ENCODE data around the gene SERP1.

The SERP1 gene

GRCh38 chr3:150546226-150547044, at the start of gene SERP1, which contains the start of gene EIF2A:
TSS of gene SERP1 (minus strand) at chr3:150546496. CDS start at chr3:150546135, 361 bp downstream.
TSS of gene EIF2A (plus strand) at chr3:150546787. CDS start at chr3:150546803, 16 bp downstream.
- DNase-seq (ENCODE audit: extremely low spot score) = peak; percentile 94
- peak; percentile 76 for TF ChIP-seq ELF4 (IDR thresholded peaks at IDR 0.05)
- no peak for TF ChIP-seq LEF1 (IDR thresholded peaks at IDR 0.05; ENCODE audit: borderline replicate concordance)
- TF ChIP-seq NFRKB (IDR thresholded peaks at IDR 0.05) = no peak
- no peak for TF ChIP-seq FOXA1 (IDR thresholded peaks at IDR 0.05)
- no peak for TF ChIP-seq ARNT (IDR thresholded peaks at IDR 0.05)
- no peak for TF ChIP-seq TARDBP (IDR thresholded peaks at IDR 0.05)
- no peak for TF ChIP-seq BHLHE40 (IDR thresholded peaks at IDR 0.05; ENCODE audit: borderline replicate concordance)
- TF ChIP-seq SUZ12 (IDR thresholded peaks at IDR 0.05) = no peak
- no peak for TF ChIP-seq L3MBTL2 (conservative IDR thresholded peaks at IDR 0.05)
- TF ChIP-seq PKNOX1 (IDR thresholded peaks at IDR 0.05) = peak; percentile 93; the same call in 1 of the 2 replicates
- TF ChIP-seq FOXM1 (IDR thresholded peaks at IDR 0.05; ENCODE audit: borderline replicate concordance) = no peak
- TF ChIP-seq HDGF (IDR thresholded peaks at IDR 0.05; ENCODE audit: borderline replicate concordance) = no peak
- TF ChIP-seq CTBP1 (IDR thresholded peaks at IDR 0.05; ENCODE audit: borderline replicate concordance) = no peak
- ChIA-PET CTCF (no interaction called here), POLR2A (interaction anchor here (1.0 to 1.9 kb wide), 5 partner anchors 8 to 56 kb away, joined by 3 to 9 read pairs (median 5); partner anchors contain the start of gene SELENOT)

GRCh38 chr3:150594150-150594549, 47.9 kb upstream of the SERP1 start:
- ChIA-PET POLR2A (no interaction called here), CTCF (interaction anchor here (0.6 to 1.2 kb wide), 2 partner anchors 25 to 170 kb away, joined by 3 to 8 read pairs; no protein-coding TSS in a partner anchor)
- no peak for DNase-seq (ENCODE audit: extremely low spot score)
- no peak for TF ChIP-seq NFRKB (IDR thresholded peaks at IDR 0.05)
- TF ChIP-seq SP1 (IDR thresholded peaks at IDR 0.05) = no peak
- no peak for TF ChIP-seq L3MBTL2 (conservative IDR thresholded peaks at IDR 0.05)
- TF ChIP-seq ARNT (IDR thresholded peaks at IDR 0.05) = no peak
- no peak for TF ChIP-seq LEF1 (IDR thresholded peaks at IDR 0.05; ENCODE audit: borderline replicate concordance)
- TF ChIP-seq TARDBP (IDR thresholded peaks at IDR 0.05) = no peak
- no peak for TF ChIP-seq BHLHE40 (IDR thresholded peaks at IDR 0.05; ENCODE audit: borderline replicate concordance)
- TF ChIP-seq FOXM1 (IDR thresholded peaks at IDR 0.05; ENCODE audit: borderline replicate concordance) = no peak
- TF ChIP-seq CTBP1 (IDR thresholded peaks at IDR 0.05; ENCODE audit: borderline replicate concordance) = no peak
- no peak for TF ChIP-seq FOXA1 (IDR thresholded peaks at IDR 0.05)
- TF ChIP-seq FOXK2 (IDR thresholded peaks at IDR 0.05) = no peak
- no peak for TF ChIP-seq HDGF (IDR thresholded peaks at IDR 0.05; ENCODE audit: borderline replicate concordance)

GRCh38 chr3:150589759-150590158, 43.5 kb upstream of the SERP1 start:
- no peak for TF ChIP-seq SP1 (IDR thresholded peaks at IDR 0.05)
- no peak for TF ChIP-seq TARDBP (IDR thresholded peaks at IDR 0.05)
- no peak for TF ChIP-seq ELF4 (IDR thresholded peaks at IDR 0.05)
- TF ChIP-seq SUZ12 (IDR thresholded peaks at IDR 0.05) = no peak
- no peak for TF ChIP-seq NFRKB (IDR thresholded peaks at IDR 0.05)
- TF ChIP-seq BHLHE40 (IDR thresholded peaks at IDR 0.05; ENCODE audit: borderline replicate concordance) = no peak
- TF ChIP-seq HDGF (IDR thresholded peaks at IDR 0.05; ENCODE audit: borderline replicate concordance) = no peak
- no peak for TF ChIP-seq ARNT (IDR thresholded peaks at IDR 0.05)
- no peak for TF ChIP-seq FOXA1 (IDR thresholded peaks at IDR 0.05)
- no peak for TF ChIP-seq LEF1 (IDR thresholded peaks at IDR 0.05; ENCODE audit: borderline replicate concordance)
- TF ChIP-seq PKNOX1 (IDR thresholded peaks at IDR 0.05) = no peak
- no peak for TF ChIP-seq L3MBTL2 (conservative IDR thresholded peaks at IDR 0.05)
- no peak for TF ChIP-seq FOXM1 (IDR thresholded peaks at IDR 0.05; ENCODE audit: borderline replicate concordance)
- no peak for TF ChIP-seq FOXK2 (IDR thresholded peaks at IDR 0.05)
- TF ChIP-seq CTBP1 (IDR thresholded peaks at IDR 0.05; ENCODE audit: borderline replicate concordance) = no peak
- ChIA-PET CTCF (no interaction called here), POLR2A (interaction anchor here (1.0 kb wide), 1 partner anchor 13 kb away, joined by 3 read pairs; the partner anchor contains the start of gene SELENOT)
- no peak for DNase-seq (ENCODE audit: extremely low spot score)

- ChIA-PET CTCF (interaction anchor here (0.6 kb wide), 1 partner anchor 164 kb away, joined by 4 read pairs; no protein-coding TSS in a partner anchor), POLR2A (interaction anchor here (1.6 kb wide), 1 partner anchor 15 kb away, joined by 5 read pairs; the partner anchor contains the start of gene SELENOT)
- DNase-seq (ENCODE audit: extremely low spot score) = no peak
- TF ChIP-seq BHLHE40 (IDR thresholded peaks at IDR 0.05; ENCODE audit: borderline replicate concordance) (no peak), LEF1 (IDR thresholded peaks at IDR 0.05; ENCODE audit: borderline replicate concordance) (no peak), ZNF384 (IDR thresholded peaks at IDR 0.05) (no peak), HDGF (IDR thresholded peaks at IDR 0.05; ENCODE audit: borderline replicate concordance) (no peak), TARDBP (IDR thresholded peaks at IDR 0.05) (no peak), SP1 (IDR thresholded peaks at IDR 0.05) (no peak), FOXM1 (IDR thresholded peaks at IDR 0.05; ENCODE audit: borderline replicate concordance) (no peak), SUZ12 (IDR thresholded peaks at IDR 0.05) (no peak), ARNT (IDR thresholded peaks at IDR 0.05) (no peak), FOXA1 (IDR thresholded peaks at IDR 0.05) (no peak), L3MBTL2 (conservative IDR thresholded peaks at IDR 0.05) (no peak), FOXK2 (IDR thresholded peaks at IDR 0.05) (no peak), ELF4 (IDR thresholded peaks at IDR 0.05) (no peak)
Measured at GRCh38 chr3:150588027-150588830, 41.9 kb upstream of the SERP1 start.

- TF ChIP-seq ZNF384 (IDR thresholded peaks at IDR 0.05) (no peak), LEF1 (IDR thresholded peaks at IDR 0.05; ENCODE audit: borderline replicate concordance) (no peak), ARNT (IDR thresholded peaks at IDR 0.05) (no peak), PKNOX1 (IDR thresholded peaks at IDR 0.05) (no peak), SP1 (IDR thresholded peaks at IDR 0.05) (no peak), L3MBTL2 (conservative IDR thresholded peaks at IDR 0.05) (no peak), FOXK2 (IDR thresholded peaks at IDR 0.05) (no peak), SUZ12 (IDR thresholded peaks at IDR 0.05) (no peak), CTBP1 (IDR thresholded peaks at IDR 0.05; ENCODE audit: borderline replicate concordance) (no peak), FOXM1 (IDR thresholded peaks at IDR 0.05; ENCODE audit: borderline replicate concordance) (no peak), ELF4 (IDR thresholded peaks at IDR 0.05) (no peak), NFRKB (IDR thresholded peaks at IDR 0.05) (no peak)
- CTCF ChIA-PET = no interaction called here
- POLR2A ChIA-PET = no interaction called here
- DNase-seq (ENCODE audit: extremely low spot score) = no peak
Measured at GRCh38 chr3:150583028-150583427, 36.7 kb upstream of the SERP1 start.
